PC-9 (cell line): Measurements from ENCODE around the gene SULT1E1. TPM values are rescaled to one million over a fixed set of nuclear protein-coding genes. Genes with fewer than 3 reads are reported as not detected.

ENCODE experiments used
- Bru-seq: library from RNA; stranded (reverse); fragments of 400-500 nt; gene quantifications from one replicate; lab custom pipeline; 2021; lab: Mats Ljungman, UMichigan
- BruChase-seq, 2 experiments: library from RNA; stranded (reverse); fragments of 400-500 nt; gene quantifications; one replicate each; lab custom pipeline; 2021; lab: Mats Ljungman, UMichigan
- BruUV-seq: library from RNA; stranded (reverse); fragments of 400-500 nt; replicated peaks from 2 replicates; lab custom pipeline; 2021; lab: Mats Ljungman, UMichigan
- CTCF ChIA-PET: fragments of 300-600 bp; sonication (Branson Sonifier 250); formaldehyde crosslinking; loops from one replicate; lab custom pipeline; 2022; ENCODE audit warnings: antibody characterized with exemption; lab: Charles Lee
- POLR2A ChIA-PET: fragments of 300-600 bp; sonication (Branson Sonifier 250); formaldehyde crosslinking; loops from one replicate; lab custom pipeline; 2022; ENCODE audit warnings: antibody characterized with exemption; ENCODE audit not compliant: unreplicated experiment; lab: Charles Lee
- DNase-seq, 2 experiments: peaks; one replicate each; pipeline versions ENCODE4 v3.0.0 to v3.0.0-alpha.2; 2015 to 2022; ENCODE audit warnings: mixed read lengths in 1 of 2
- H2AFZ ChIP-seq: fragments of 200-600 bp; sonication (generic); 2 replicates; pipeline ENCODE4 v1.8.1; 2017; ENCODE audit warnings: antibody characterized with exemption
- H3F3A ChIP-seq: fragments of 200-600 bp; sonication (generic); 2 replicates; pipeline ENCODE4 v1.8.1; 2017; ENCODE audit warnings: antibody characterized with exemption, mild to moderate bottlenecking, low read depth; ENCODE audit not compliant: insufficient read depth
- H3K27ac ChIP-seq: fragments of 200-600 bp; sonication (generic); 2 replicates; pipeline ENCODE4 v1.6.1; 2016; ENCODE audit warnings: mixed run types
- H3K27me3 ChIP-seq: fragments of 200-600 bp; sonication (generic); 2 replicates; pipeline ENCODE4 v1.6.1; 2016; ENCODE audit warnings: low read depth, mixed run types; ENCODE audit not compliant: insufficient read depth
- H3K36me3 ChIP-seq: fragments of 200-600 bp; sonication (generic); 2 replicates; pipeline ENCODE4 v1.6.1; 2016; ENCODE audit warnings: low read depth, mixed run types
- H3K4me1 ChIP-seq: fragments of 200-600 bp; sonication (generic); replicated peaks from 2 replicates; pipeline ENCODE4 v1.6.1; 2016; ENCODE audit warnings: mixed run types; ENCODE audit not compliant: insufficient read depth
- H3K4me2 ChIP-seq: fragments of 200-600 bp; sonication (generic); 2 replicates; pipeline ENCODE4 v1.6.1; 2017; ENCODE audit warnings: mixed run types
- H3K4me3 ChIP-seq: fragments of 200-600 bp; sonication (generic); 2 replicates; pipeline ENCODE4 v1.6.1; 2016; ENCODE audit warnings: mixed run types
- H3K79me2 ChIP-seq: fragments of 200-600 bp; sonication (generic); 2 replicates; pipeline ENCODE4 v1.6.1; 2017; ENCODE audit warnings: low read depth, mixed run types
- H3K9me2 ChIP-seq: fragments of 200-600 bp; sonication (generic); 2 replicates; pipeline ENCODE4 v1.8.1; 2017; ENCODE audit warnings: mild to moderate bottlenecking; ENCODE audit not compliant: insufficient read depth
- H3K9me3 ChIP-seq: fragments of 200-600 bp; sonication (generic); 2 replicates; pipeline ENCODE4 v1.8.1; 2016; ENCODE audit warnings: low read depth; ENCODE audit not compliant: insufficient read depth
- H4K20me1 ChIP-seq: fragments of 200-600 bp; sonication (generic); 2 replicates; pipeline ENCODE4 v1.8.1; 2017; ENCODE audit not compliant: insufficient read depth
- CTCF ChIP-seq: fragments of 200-600 bp; sonication (generic); conservative IDR thresholded peaks from 2 replicates; pipeline ENCODE4 v1.6.1; 2017; ENCODE audit warnings: mixed run types, antibody characterized with exemption, mild to moderate bottlenecking, moderate library complexity
- EZH2 ChIP-seq: fragments of 200-600 bp; sonication (generic); IDR thresholded peaks from 2 replicates; pipeline ENCODE4 v1.8.0; 2017; ENCODE audit warnings: antibody characterized with exemption, low read depth
- intact Hi-C: fragments of 100-400 bp; cut with micrococcal nuclease; formaldehyde crosslinking; loops from one replicate; pipeline ENCODE4 v1.10.0; 2022; ENCODE audit not compliant: unreplicated experiment
- long read RNA-seq: library from polyadenylated mRNA; stranded (forward); transcript quantifications from one replicate; pipeline ENCODE4 v2.0.0, GENCODE V29; 2022
- total RNA-seq: library from RNA; stranded (reverse); gene quantifications from 2 replicates; pipeline ENCODE4 v1.2.3, GENCODE V29; 2021

SULT1E1 gene, protein sequence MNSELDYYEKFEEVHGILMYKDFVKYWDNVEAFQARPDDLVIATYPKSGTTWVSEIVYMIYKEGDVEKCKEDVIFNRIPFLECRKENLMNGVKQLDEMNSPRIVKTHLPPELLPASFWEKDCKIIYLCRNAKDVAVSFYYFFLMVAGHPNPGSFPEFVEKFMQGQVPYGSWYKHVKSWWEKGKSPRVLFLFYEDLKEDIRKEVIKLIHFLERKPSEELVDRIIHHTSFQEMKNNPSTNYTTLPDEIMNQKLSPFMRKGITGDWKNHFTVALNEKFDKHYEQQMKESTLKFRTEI
- not detected in 2 replicates for total RNA-seq
- Bru-seq, nascent RNA, result percentile 6 among the genes with signal in this experiment
- BruChase-seq, experiment 1, labeled RNA remaining after a 2-hour chase, result percentile 30 among the genes with signal in this experiment
- percentile 11 among the genes with signal in this experiment for BruChase-seq, experiment 2, labeled RNA remaining after a 6-hour chase
- long read RNA-seq, result 0 reads

GRCh38 chr4:69860052-69860451, at the start of gene SULT1E1:
TSS of gene SULT1E1 (minus strand) at chr4:69860145. CDS start at chr4:69857644, 2,501 bp downstream.
- Histone ChIP-seq H3K27me3 (no peaks in the 10 kb centered on the region), H3K36me3 (no peaks in the 10 kb centered on the region), H3K27ac (no peak within 1 kb of the TSS), H3K9me2 (no peaks in the 10 kb centered on the region), H3K4me3 (no peak within 1 kb of the TSS), H4K20me1 (no peaks in the 10 kb centered on the region), H3K9me3 (no peaks in the 10 kb centered on the region), H3F3A (no peaks in the 10 kb centered on the region), H2AFZ (no peak within 1 kb of the TSS), H3K4me1 (no peaks in the 10 kb centered on the region), H3K4me2 (no peak within 1 kb of the TSS), H3K79me2 (no peaks in the 10 kb centered on the region)
- CTCF ChIA-PET, result no interaction called here
- DNase-seq, result no peak
- TF ChIP-seq EZH2, result no peak
- TF ChIP-seq CTCF, result no peak
- POLR2A ChIA-PET, result no interaction called here
- BruUV-seq, result no TSS peak
- intact Hi-C loops, result no loop called here

DNA sequence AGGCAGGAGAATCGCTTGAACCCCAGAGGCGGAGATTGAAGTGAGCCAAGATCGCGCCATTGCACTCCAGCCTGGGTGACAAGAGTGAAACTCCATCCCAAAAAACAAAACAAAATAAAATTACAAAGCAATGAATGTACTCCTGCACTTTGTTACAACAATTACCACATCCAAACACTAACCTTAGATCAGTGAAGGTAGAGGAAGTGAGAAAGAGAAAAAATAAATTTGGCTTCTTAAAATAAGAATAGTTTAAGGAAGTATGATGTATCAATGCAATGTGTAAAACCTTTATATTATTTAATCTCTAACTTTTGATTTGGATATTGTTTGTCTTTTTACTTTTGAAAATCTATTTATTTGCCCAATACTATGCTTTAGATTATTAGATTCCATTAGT, 49.2 kb upstream of the SULT1E1 start:
- no peaks in the 10 kb centered on the region for H4K20me1 ChIP-seq
- H3K9me2 ChIP-seq, result no peaks in the 10 kb centered on the region
- H3K4me3 ChIP-seq, result no peak overlapping the region
- intact Hi-C loops, result no loop called here
- no peaks in the 10 kb centered on the region for H3K27me3 ChIP-seq
- CTCF ChIA-PET, result no interaction called here
- H3K4me1 ChIP-seq, result no peaks in the 10 kb centered on the region
- no peaks in the 10 kb centered on the region for H3K36me3 ChIP-seq
- TF ChIP-seq CTCF (no peak), EZH2 (no peak)
- POLR2A ChIA-PET, result no interaction called here
- H3F3A ChIP-seq, result no peaks in the 10 kb centered on the region
- no peaks in the 10 kb centered on the region for H3K79me2 ChIP-seq
- H3K4me2 ChIP-seq, result no peak overlapping the region
- DNase-seq, result no peak
- H3K27ac ChIP-seq, result no peak overlapping the region
- H2AFZ ChIP-seq, result no peak overlapping the region
- H3K9me3 ChIP-seq, result no peaks in the 10 kb centered on the region
- BruUV-seq, result no TSS peak

- Histone ChIP-seq H3K4me2 (no peak overlapping the region), H3K79me2 (no peaks in the 10 kb centered on the region), H3K27ac (no peak overlapping the region), H3K27me3 (no peaks in the 10 kb centered on the region), H3K4me3 (no peak overlapping the region), H3K36me3 (no peaks in the 10 kb centered on the region), H3K9me2 (no peaks in the 10 kb centered on the region), H3K9me3 (no peaks in the 10 kb centered on the region), H3F3A (no peaks in the 10 kb centered on the region), H2AFZ (no peak overlapping the region), H4K20me1 (no peaks in the 10 kb centered on the region), H3K4me1 (no peaks in the 10 kb centered on the region)
- POLR2A ChIA-PET, result no interaction called here
- TF ChIP-seq CTCF, result no peak
- TF ChIP-seq EZH2, result no peak
- intact Hi-C loops, result no loop called here
- CTCF ChIA-PET, result no interaction called here
- no TSS peak for BruUV-seq
- DNase-seq, result no peak
These were observed 47.2 kb upstream of the SULT1E1 start for GRCh38 chr4:69907151-69907550.
